ENCODE results near the gene ULK1.

The ULK1 gene

DNA sequence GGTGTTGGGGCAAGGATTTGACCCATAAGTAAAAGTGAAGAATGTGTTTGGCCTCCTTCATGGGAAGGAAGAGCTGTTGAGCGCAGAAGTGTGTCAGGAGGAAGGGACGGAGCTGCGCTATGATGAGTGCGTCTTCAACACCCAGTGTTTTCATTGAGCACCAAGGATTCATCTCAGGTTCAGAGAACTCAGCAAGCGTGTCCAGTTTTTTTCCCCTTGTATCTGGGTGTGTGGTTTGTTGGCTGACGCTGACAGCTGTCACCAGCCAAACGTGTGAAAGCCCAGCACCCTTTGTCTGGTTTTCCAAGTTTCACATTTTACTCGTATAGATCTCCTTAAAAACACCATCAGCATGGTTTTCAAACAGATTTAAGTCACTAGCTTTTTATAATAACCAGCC is 67.6 kb downstream of the ULK1 start:
- no peaks in the 10 kb centered on the region for H3K9me3 Mint-ChIP-seq
- H3K36me3 Mint-ChIP-seq (ENCODE audit: low read depth), result peaks cover 29% of the 10 kb centered on the region
- peaks cover 67% of the 10 kb centered on the region for H3K4me1 Mint-ChIP-seq (ENCODE audit: low read depth)
- H3K27ac Mint-ChIP-seq, result peak overlapping the region; percentile 62
- no peaks in the 10 kb centered on the region for H3K27me3 Mint-ChIP-seq
- no peak overlapping the region for H3K4me3 Mint-ChIP-seq

DNA sequence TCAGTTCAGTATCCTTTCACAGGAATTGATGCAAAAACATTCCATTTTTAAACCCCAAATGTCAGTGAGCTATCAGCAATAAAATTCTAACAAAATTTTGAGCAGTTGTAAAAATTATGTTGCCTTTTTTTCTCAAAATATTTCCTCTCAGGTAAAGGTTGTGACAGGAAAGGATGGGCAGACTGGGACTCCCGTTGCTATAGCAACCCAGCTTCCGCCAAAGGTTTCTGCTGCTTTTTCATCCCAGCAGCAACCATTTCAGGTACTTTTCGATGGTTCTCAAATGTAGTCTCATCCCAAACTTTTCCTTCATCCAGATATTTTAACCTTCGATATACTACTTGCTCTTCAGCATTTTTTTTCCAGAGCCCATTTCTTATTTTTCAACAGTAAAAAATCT is 69.0 kb downstream of the ULK1 start:
- Mint-ChIP-seq H3K27ac (no peak overlapping the region), H3K4me3 (no peak overlapping the region), H3K36me3 (ENCODE audit: low read depth) (peaks cover 39% of the 10 kb centered on the region), H3K27me3 (no peaks in the 10 kb centered on the region), H3K9me3 (no peaks in the 10 kb centered on the region), H3K4me1 (ENCODE audit: low read depth) (peaks cover 67% of the 10 kb centered on the region)

DNA sequence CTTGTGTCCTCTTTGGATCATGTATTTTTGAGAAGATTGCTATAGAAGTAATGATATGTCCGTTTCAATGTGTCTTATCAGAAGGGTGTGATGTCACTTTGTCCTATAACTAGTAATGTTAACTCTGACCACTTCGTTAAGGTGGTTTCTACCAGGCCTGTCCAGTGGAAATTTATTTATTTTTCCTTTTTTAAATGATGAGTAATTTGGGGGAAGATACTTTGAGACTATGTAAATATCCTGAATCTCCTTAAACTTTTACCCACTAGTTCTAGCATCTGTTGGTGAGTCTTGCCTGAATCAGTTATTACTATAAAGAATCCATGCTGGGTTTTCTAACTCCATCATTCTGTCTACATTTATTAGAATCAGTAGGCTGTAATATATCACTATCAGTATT is 70.7 kb downstream of the ULK1 start:
- Mint-ChIP-seq H3K27me3 (no peaks in the 10 kb centered on the region), H3K9me3 (no peaks in the 10 kb centered on the region), H3K4me3 (no peak overlapping the region), H3K36me3 (ENCODE audit: low read depth) (peaks cover 40% of the 10 kb centered on the region), H3K27ac (no peak overlapping the region), H3K4me1 (ENCODE audit: low read depth) (peaks cover 55% of the 10 kb centered on the region)

DNA sequence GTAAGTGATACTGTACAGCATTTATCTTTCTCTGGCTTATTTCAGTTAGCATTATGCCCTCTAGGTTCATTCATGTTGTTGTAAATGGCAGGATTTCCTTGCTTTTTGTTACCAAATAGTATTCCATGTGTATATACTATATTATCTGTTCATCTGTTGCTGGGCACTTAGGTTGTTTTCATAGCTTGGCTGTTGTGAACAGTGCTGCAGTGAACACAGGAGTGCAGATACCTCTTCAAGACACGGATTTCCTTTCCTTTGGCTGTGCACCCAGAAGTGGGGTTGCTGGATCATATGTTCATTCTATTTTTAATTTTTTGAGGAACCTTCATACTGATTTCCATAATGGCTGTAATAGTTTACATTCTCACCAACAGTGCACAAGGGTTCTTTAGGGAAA is 76.8 kb downstream of the ULK1 start:
- Mint-ChIP-seq H3K9me3 (no peaks in the 10 kb centered on the region), H3K4me1 (ENCODE audit: low read depth) (peaks cover 17% of the 10 kb centered on the region), H3K36me3 (ENCODE audit: low read depth) (peaks cover 19% of the 10 kb centered on the region), H3K27me3 (no peaks in the 10 kb centered on the region), H3K27ac (no peak overlapping the region), H3K4me3 (no peak overlapping the region)

Data from stimulated activated naive CD8-positive, alpha-beta T cell treated with anti-CD3 and anti-CD28 coated beads, Interleukin-15, Interleukin-2, amounts not matched to agents 100 ng/mL and 50 ng/mL, for 24 hours (primary cell).